Osteocyte (in vitro differentiated cells): Measurements from ENCODE around the gene SGTA. TPM values are rescaled to one million over a fixed set of nuclear protein-coding genes. Genes with fewer than 3 reads are reported as not detected.
A peak's percentile ranks its signal among the peaks of the same experiment; 100 is the strongest.

Experiments used
- DNase-seq: peaks from one replicate; pipeline ENCODE4 v3.0.0; 2021; ENCODE audit warnings: mixed read lengths; ENCODE audit not compliant: unreplicated experiment; ENCODE audit errors: extremely low spot score
- H3K27ac Mint-ChIP-seq: one replicate; pipeline ENCODE4 v1.8.0; 2021; ENCODE audit warnings: mild to moderate bottlenecking, mixed read lengths; ENCODE audit not compliant: unreplicated experiment
- H3K27me3 Mint-ChIP-seq: one replicate; pipeline ENCODE4 v1.8.0; 2021; ENCODE audit warnings: mixed read lengths; ENCODE audit not compliant: unreplicated experiment
- H3K36me3 Mint-ChIP-seq: one replicate; pipeline ENCODE4 v1.8.0; 2021; ENCODE audit warnings: mixed read lengths; ENCODE audit not compliant: unreplicated experiment
- H3K4me1 Mint-ChIP-seq: one replicate; pipeline ENCODE4 v1.8.0; 2021; ENCODE audit warnings: mixed read lengths; ENCODE audit not compliant: unreplicated experiment
- H3K4me3 Mint-ChIP-seq: one replicate; pipeline ENCODE4 v1.8.0; 2021; ENCODE audit warnings: mild to moderate bottlenecking, moderate library complexity, mixed read lengths; ENCODE audit not compliant: unreplicated experiment
- H3K9me3 Mint-ChIP-seq: one replicate; pipeline ENCODE4 v1.8.0; 2021; ENCODE audit warnings: mixed read lengths; ENCODE audit not compliant: unreplicated experiment
- total RNA-seq: library from RNA; stranded (reverse); gene quantifications from 2 replicates; pipeline ENCODE4 v1.2.1, GENCODE V29; 2021
- TF ChIP-seq, protein P1 (sequence below): fragments of 200-600 bp; sonication (generic); IDR thresholded peaks from 2 replicates; pipeline ENCODE4 v1.5.0; 2021; ENCODE audit warnings: antibody characterized with exemption, mild to moderate bottlenecking, moderate library complexity

The SGTA gene
- total RNA-seq, 1 donor from 2014 or later: 53.2 TPM

DNA sequence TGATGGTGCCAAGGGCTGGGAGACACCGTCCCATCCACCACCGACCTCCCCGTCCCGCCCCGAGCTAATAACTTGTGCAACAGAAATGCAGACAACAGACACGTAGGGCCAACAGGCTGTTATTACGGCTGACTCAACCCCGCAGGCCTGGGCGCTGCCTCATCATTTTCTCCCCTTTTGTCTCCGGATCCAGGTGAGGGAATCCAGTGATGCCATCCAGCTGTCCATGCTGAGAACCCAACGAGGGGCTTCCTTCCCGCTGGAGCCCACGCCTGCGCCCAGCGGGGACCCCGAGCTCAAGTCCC is 55.5 kb downstream of the SGTA start:
- TF ChIP-seq, protein P1, sequence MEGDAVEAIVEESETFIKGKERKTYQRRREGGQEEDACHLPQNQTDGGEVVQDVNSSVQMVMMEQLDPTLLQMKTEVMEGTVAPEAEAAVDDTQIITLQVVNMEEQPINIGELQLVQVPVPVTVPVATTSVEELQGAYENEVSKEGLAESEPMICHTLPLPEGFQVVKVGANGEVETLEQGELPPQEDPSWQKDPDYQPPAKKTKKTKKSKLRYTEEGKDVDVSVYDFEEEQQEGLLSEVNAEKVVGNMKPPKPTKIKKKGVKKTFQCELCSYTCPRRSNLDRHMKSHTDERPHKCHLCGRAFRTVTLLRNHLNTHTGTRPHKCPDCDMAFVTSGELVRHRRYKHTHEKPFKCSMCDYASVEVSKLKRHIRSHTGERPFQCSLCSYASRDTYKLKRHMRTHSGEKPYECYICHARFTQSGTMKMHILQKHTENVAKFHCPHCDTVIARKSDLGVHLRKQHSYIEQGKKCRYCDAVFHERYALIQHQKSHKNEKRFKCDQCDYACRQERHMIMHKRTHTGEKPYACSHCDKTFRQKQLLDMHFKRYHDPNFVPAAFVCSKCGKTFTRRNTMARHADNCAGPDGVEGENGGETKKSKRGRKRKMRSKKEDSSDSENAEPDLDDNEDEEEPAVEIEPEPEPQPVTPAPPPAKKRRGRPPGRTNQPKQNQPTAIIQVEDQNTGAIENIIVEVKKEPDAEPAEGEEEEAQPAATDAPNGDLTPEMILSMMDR: no peak
- no peaks in the 10 kb centered on the region for H3K27me3 Mint-ChIP-seq
- no peaks in the 10 kb centered on the region for H3K36me3 Mint-ChIP-seq
- no peak overlapping the region for H3K4me3 Mint-ChIP-seq
- DNase-seq: no peak
- no peaks in the 10 kb centered on the region for H3K9me3 Mint-ChIP-seq
- peaks cover 30% of the 10 kb centered on the region for H3K4me1 Mint-ChIP-seq
- no peak overlapping the region for H3K27ac Mint-ChIP-seq

DNA sequence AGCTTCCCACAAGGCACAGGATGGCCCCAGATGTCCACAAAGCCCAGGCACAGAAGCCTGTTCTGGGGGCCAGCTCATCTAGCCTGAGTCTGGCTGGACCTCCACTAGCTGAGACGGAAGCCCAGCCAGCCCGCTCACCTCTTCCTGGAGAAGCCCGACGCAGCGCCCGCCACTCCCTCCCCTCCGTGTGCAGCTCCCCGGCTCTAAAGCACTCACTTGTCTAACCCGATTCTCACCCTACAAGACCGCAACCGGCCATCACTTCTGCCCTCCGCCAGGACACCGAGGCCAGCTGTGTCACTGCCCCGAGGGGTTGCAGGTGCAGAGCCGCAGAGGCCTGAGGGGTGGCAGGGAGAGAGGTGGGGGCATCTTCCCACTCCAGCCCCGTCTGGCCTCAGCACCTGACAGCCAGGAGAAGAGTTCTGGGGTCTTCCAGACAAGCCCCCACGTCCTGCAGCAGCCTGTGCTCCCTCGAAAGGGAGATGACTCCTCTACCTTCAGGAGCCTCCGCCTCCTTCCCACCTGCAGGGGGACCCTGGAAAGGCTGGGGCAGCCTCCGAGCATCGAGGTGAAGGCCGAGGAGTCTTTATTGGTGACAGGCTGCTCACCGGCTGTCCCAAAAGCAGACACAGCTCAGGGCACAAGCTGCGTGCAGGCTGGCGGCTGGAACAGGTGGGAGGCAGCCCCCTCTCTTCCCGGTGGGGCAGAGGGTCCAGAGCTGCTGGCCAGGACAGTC is 56.0 kb downstream of the SGTA start:
- H3K36me3 Mint-ChIP-seq: no peaks in the 10 kb centered on the region
- no peak overlapping the region for H3K27ac Mint-ChIP-seq
- TF ChIP-seq, protein P1: no peak
- H3K27me3 Mint-ChIP-seq: no peaks in the 10 kb centered on the region
- H3K9me3 Mint-ChIP-seq: no peaks in the 10 kb centered on the region
- H3K4me1 Mint-ChIP-seq: peaks cover 34% of the 10 kb centered on the region
- no peak for DNase-seq
- H3K4me3 Mint-ChIP-seq: no peak overlapping the region

DNA sequence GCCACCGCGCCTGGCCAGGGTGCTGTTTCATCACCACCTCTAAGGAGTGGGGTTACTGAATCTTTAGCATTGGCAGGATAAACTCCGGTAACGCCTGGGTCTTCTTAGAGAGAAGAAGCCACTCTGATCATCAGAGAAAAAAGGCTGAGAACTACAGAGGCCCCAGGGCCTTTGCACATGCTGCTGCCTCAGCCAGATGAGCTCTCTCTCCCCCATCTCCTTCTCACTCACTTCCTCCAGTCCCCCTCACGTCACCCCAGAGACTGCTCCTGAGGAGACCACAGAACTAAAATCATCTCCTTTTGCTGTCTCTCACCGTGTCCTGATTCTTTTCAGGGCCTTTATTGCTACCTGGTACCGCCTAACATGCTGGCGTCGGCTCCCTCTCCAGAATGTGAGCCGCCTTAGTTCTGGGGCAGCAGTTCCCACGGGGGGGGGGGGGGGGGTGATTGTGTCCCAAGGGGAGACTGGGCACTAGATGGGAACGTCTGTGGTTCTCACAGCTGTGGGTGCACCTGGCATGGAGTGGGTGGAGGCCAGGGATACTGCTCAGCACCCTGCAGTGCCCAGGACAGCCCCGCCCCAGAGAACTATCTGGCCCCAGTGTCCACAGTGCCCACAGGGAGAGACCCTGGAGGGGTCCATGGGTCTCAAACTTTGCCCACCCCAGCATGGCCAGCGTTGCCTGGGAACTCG is 56.8 kb downstream of the SGTA start:
- no peak overlapping the region for H3K4me3 Mint-ChIP-seq
- TF ChIP-seq, protein P1: no peak
- H3K4me1 Mint-ChIP-seq: peaks cover 39% of the 10 kb centered on the region
- no peaks in the 10 kb centered on the region for H3K27me3 Mint-ChIP-seq
- no peaks in the 10 kb centered on the region for H3K36me3 Mint-ChIP-seq
- H3K9me3 Mint-ChIP-seq: no peaks in the 10 kb centered on the region
- no peak for DNase-seq
- H3K27ac Mint-ChIP-seq: no peak overlapping the region

DNA sequence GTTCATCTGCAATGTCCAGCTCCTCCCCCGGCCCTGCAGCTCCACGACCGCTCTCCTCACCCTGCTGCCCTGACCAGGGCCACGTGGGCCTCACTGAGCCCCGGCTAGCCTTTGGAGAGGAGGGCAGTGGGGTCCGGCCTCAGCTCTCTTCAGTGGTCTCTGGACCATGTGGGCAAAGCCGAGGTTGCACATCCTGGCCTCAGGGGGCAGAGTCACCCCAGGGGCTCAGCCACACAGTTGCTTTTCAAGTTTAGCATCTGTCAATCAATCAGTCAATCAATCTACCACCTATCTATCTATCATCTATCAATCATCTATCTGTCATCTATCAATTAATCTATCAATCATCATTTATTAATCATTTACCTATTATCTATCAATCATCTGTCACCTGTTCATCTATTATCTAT is 58.9 kb downstream of the SGTA start:
- H3K27me3 Mint-ChIP-seq: no peaks in the 10 kb centered on the region
- H3K27ac Mint-ChIP-seq: no peak overlapping the region
- TF ChIP-seq, protein P1: no peak
- H3K36me3 Mint-ChIP-seq: no peaks in the 10 kb centered on the region
- H3K9me3 Mint-ChIP-seq: no peaks in the 10 kb centered on the region
- H3K4me1 Mint-ChIP-seq: peaks cover 45% of the 10 kb centered on the region
- no peak overlapping the region for H3K4me3 Mint-ChIP-seq
- no peak for DNase-seq

DNA sequence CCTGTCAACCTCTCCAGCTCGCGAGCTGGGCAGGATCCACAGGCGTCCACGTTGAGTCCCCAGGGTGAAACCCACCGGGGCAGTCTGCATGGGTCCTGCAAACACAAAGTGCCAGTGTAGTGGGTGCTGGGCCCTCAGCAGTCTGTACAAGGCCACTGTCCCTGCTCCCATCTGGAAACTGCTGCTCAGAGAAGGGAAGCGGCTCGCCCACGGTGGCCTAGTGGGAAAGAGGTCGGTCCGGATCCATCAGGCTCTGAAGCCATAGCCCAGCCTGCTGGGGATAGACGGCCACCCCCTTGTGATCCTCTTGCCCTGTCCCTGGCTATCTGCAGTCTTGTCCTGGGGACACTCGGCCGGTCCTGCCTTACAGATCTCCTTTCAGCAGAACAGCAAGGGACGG is 59.3 kb downstream of the SGTA start:
- Mint-ChIP-seq H3K36me3 (no peaks in the 10 kb centered on the region), H3K9me3 (no peaks in the 10 kb centered on the region), H3K4me3 (no peak overlapping the region), H3K27me3 (no peaks in the 10 kb centered on the region), H3K27ac (peak overlapping the region; percentile 52), H3K4me1 (peaks cover 44% of the 10 kb centered on the region)
- no peak for DNase-seq
- TF ChIP-seq, protein P1: no peak
